ENCODE measurements around the gene C3orf70. TPM values are rescaled to one million over a fixed set of nuclear protein-coding genes. Genes with fewer than 3 reads are reported as not detected.

The C3orf70 gene
- total and polyA plus RNA-seq, 8 donors, result 2.2 to 6.3 (median 4.6) TPM

- no peaks in the 10 kb centered on the region for H3K4me1 ChIP-seq
- H3K4me3 ChIP-seq, result no peak overlapping the region
- DNase-seq (no peak), ATAC-seq (no peak)
- intact Hi-C loops (cut with DNase I), result no loop called here
- no peak overlapping the region for H3K27ac ChIP-seq
- peaks cover 0 to 13% of the 10 kb centered on the region in 2 donors for H3K9me3 ChIP-seq
- H3K36me3 ChIP-seq, result no peaks in the 10 kb centered on the region
- no peaks in the 10 kb centered on the region for H3K27me3 ChIP-seq
- TF ChIP-seq CTCF (IDR thresholded peaks at IDR 0.05), result no peak
Measured at GRCh38 chr3:185103359-185104127, 49.3 kb downstream of the C3orf70 start.

- ATAC-seq, result no peak
- H3K4me3 ChIP-seq, result no peak overlapping the region
- intact Hi-C loops (cut with DNase I), result no loop called here
- no peak overlapping the region for H3K27ac ChIP-seq
- H3K27me3 ChIP-seq, result no peaks in the 10 kb centered on the region
- H3K36me3 ChIP-seq, result no peaks in the 10 kb centered on the region
- no peak for TF ChIP-seq CTCF (IDR thresholded peaks at IDR 0.05)
- no peaks in the 10 kb centered on the region for H3K9me3 ChIP-seq
- DNase-seq, result no peak
- no peaks in the 10 kb centered on the region for H3K4me1 ChIP-seq
Measured at GRCh38 chr3:185094697-185095096, 58.2 kb downstream of the C3orf70 start.

DNA sequence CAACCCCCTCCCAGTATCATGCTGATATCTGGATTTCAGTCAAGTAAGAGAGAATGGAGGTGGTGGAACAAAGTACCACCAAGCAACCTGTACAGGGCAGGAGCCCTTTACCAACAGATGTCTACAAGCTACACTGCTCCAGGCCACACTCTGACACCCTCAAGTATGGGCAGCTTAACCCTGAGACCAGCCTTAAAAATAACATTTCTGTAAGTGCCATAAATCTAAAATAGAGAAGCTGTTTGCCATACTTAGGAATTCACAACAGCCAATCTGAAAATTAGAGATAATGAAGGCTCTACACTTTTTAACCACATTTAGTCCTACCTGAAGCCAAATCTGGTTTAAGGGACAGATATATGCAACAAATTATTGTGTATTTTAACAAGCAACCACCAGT lies 59.7 kb downstream of the C3orf70 start:
- no peak for TF ChIP-seq CTCF (IDR thresholded peaks at IDR 0.05)
- ATAC-seq, result no peak
- no peak for DNase-seq
- Histone ChIP-seq H3K27me3 (no peaks in the 10 kb centered on the region), H3K4me1 (no peaks in the 10 kb centered on the region), H3K27ac (no peak overlapping the region), H3K9me3 (no peaks in the 10 kb centered on the region), H3K4me3 (no peak overlapping the region), H3K36me3 (no peaks in the 10 kb centered on the region)
- intact Hi-C loops (cut with DNase I), result no loop called here

GRCh38 chr3:185090811-185091210 lies 62.0 kb downstream of the C3orf70 start:
- Histone ChIP-seq H3K9me3 (no peaks in the 10 kb centered on the region), H3K4me3 (no peak overlapping the region), H3K36me3 (no peaks in the 10 kb centered on the region), H3K27me3 (no peaks in the 10 kb centered on the region), H3K4me1 (no peaks in the 10 kb centered on the region), H3K27ac (no peak overlapping the region)
- no peak for DNase-seq
- TF ChIP-seq CTCF (IDR thresholded peaks at IDR 0.05), result no peak
- intact Hi-C loops (cut with DNase I), result no loop called here
- ATAC-seq, result no peak

- intact Hi-C loops (cut with DNase I), result no loop called here
- no peaks in the 10 kb centered on the region for H3K36me3 ChIP-seq
- H3K27me3 ChIP-seq, result no peaks in the 10 kb centered on the region
- ATAC-seq (no peak), DNase-seq (no peak)
- no peak for TF ChIP-seq CTCF (IDR thresholded peaks at IDR 0.05)
- H3K27ac ChIP-seq, result no peak overlapping the region
- no peaks in the 10 kb centered on the region for H3K9me3 ChIP-seq
- no peak overlapping the region for H3K4me3 ChIP-seq
- no peaks in the 10 kb centered on the region for H3K4me1 ChIP-seq
Measured at GRCh38 chr3:185089751-185090150, 63.1 kb downstream of the C3orf70 start.

Measured in left lung (tissue), 10 donors.